WTC11 (cell line): Measurements from ENCODE around the gene NPB. TPM values are rescaled to one million over a fixed set of nuclear protein-coding genes. Genes with fewer than 3 reads are reported as not detected.

Experiments
- ATAC-seq: fragments of 200-7000 bp; cut with Tn5 transposase; 2 replicates; pipeline ENCODE4 v1.10.0; 2021; ENCODE audit warnings: mild to moderate bottlenecking, moderate library complexity
- CTCF ChIA-PET: fragments of 300-600 bp; sonication (Branson Sonifier 250); formaldehyde crosslinking; loops from one replicate; lab custom pipeline; 2021; ENCODE audit warnings: antibody characterized with exemption; lab: Charles Lee
- POLR2A ChIA-PET: fragments of 350-600 bp; sonication (Branson Sonifier 250); formaldehyde crosslinking; loops from one replicate; lab custom pipeline; 2021; ENCODE audit warnings: antibody characterized with exemption; lab: Charles Lee
- DNase-seq: peaks from one replicate; pipeline ENCODE4 v3.0.0; 2021; ENCODE audit warnings: low spot score
- H3K27ac Mint-ChIP-seq: 2 replicates; pipeline ENCODE4 v1.8.0; 2021; ENCODE audit warnings: mixed read lengths
- H3K27me3 Mint-ChIP-seq: 2 replicates; pipeline ENCODE4 v1.8.0; 2021; ENCODE audit warnings: low read depth, mild to moderate bottlenecking, moderate library complexity, mixed read lengths
- H3K36me3 Mint-ChIP-seq: 2 replicates; pipeline ENCODE4 v1.8.0; 2021; ENCODE audit warnings: mixed read lengths
- H3K4me1 Mint-ChIP-seq: 2 replicates; pipeline ENCODE4 v1.8.0; 2022; ENCODE audit warnings: mixed read lengths
- H3K4me3 Mint-ChIP-seq: 2 replicates; pipeline ENCODE4 v1.8.0; 2021; ENCODE audit warnings: mild to moderate bottlenecking, moderate library complexity, mixed read lengths
- H3K9me3 Mint-ChIP-seq: 2 replicates; pipeline ENCODE4 v1.8.0; 2021; ENCODE audit warnings: mixed read lengths
- ELF4 ChIP-seq: sonication (generic); formaldehyde crosslinking; IDR thresholded peaks from 2 replicates; pipeline ENCODE4 v1.8.1; 2022; ENCODE audit warnings: low read depth, mild to moderate bottlenecking, moderate library complexity, missing genetic modification reagents
- FOXK1 ChIP-seq: sonication (generic); formaldehyde crosslinking; IDR thresholded peaks from 2 replicates; pipeline ENCODE4 v1.8.0; 2022; ENCODE audit warnings: mild to moderate bottlenecking, moderate library complexity, missing genetic modification reagents
- FOXP1 ChIP-seq: sonication (generic); formaldehyde crosslinking; IDR thresholded peaks from 2 replicates; pipeline ENCODE4 v1.8.0; 2022; ENCODE audit warnings: missing genetic modification reagents, mild to moderate bottlenecking, moderate library complexity, borderline replicate concordance
- HMGA2 ChIP-seq: fragments of 250-450 bp; sonication (Bioruptor Pico); IDR thresholded peaks from 2 replicates; pipeline ENCODE4 v1.4.0; 2021; ENCODE audit warnings: mild to moderate bottlenecking, moderate library complexity
- JAZF1 ChIP-seq: fragments of 250-450 bp; sonication (Bioruptor Pico); IDR thresholded peaks from 2 replicates; pipeline ENCODE4 v1.9.0; 2021; ENCODE audit warnings: moderate library complexity, mild to moderate bottlenecking, inconsistent platforms
- JUN ChIP-seq: sonication (generic); formaldehyde crosslinking; IDR thresholded peaks from 2 replicates; pipeline ENCODE4 v1.8.0; 2023; ENCODE audit warnings: mild to moderate bottlenecking, missing genetic modification reagents
- NFATC4 ChIP-seq: fragments of 250-450 bp; sonication (Bioruptor Pico); IDR thresholded peaks from 2 replicates; pipeline ENCODE4 v1.9.0; 2021; ENCODE audit warnings: mild to moderate bottlenecking
- NR1H2 ChIP-seq: sonication (generic); formaldehyde crosslinking; IDR thresholded peaks from 2 replicates; pipeline ENCODE4 v1.9.0; 2021; ENCODE audit warnings: mild to moderate bottlenecking, moderate library complexity, missing genetic modification reagents
- NR2C2 ChIP-seq: sonication (generic); formaldehyde crosslinking; IDR thresholded peaks from 2 replicates; pipeline ENCODE4 v1.8.0; 2022; ENCODE audit warnings: mild to moderate bottlenecking, missing genetic modification reagents
- RORB ChIP-seq: fragments of 250-450 bp; sonication (Bioruptor Pico); IDR thresholded peaks from 2 replicates; pipeline ENCODE4 v1.9.0; 2021; ENCODE audit warnings: mild to moderate bottlenecking
- SOX15 ChIP-seq: fragments of 250-450 bp; sonication (Bioruptor Pico); IDR thresholded peaks from 2 replicates; pipeline ENCODE4 v1.9.0; 2021; ENCODE audit warnings: mild to moderate bottlenecking
- TEAD4 ChIP-seq: sonication (generic); formaldehyde crosslinking; IDR thresholded peaks from 2 replicates; pipeline ENCODE4 v1.8.0; 2022; ENCODE audit warnings: mild to moderate bottlenecking, missing genetic modification reagents
- TP53 ChIP-seq: sonication (generic); formaldehyde crosslinking; IDR thresholded peaks from 2 replicates; pipeline ENCODE4 v1.8.1; 2023; ENCODE audit warnings: mild to moderate bottlenecking, missing genetic modification reagents
- ZNF317 ChIP-seq: sonication (generic); formaldehyde crosslinking; IDR thresholded peaks from 2 replicates; pipeline ENCODE4 v1.8.1; 2023; ENCODE audit warnings: low read depth, mild to moderate bottlenecking, moderate library complexity, missing genetic modification reagents, borderline replicate concordance
- total RNA-seq: library from RNA; stranded (reverse); gene quantifications from 3 replicates; pipeline ENCODE4 v1.2.3, GENCODE V29; 2021
- TF ChIP-seq, protein P1 (sequence below): sonication (generic); formaldehyde crosslinking; IDR thresholded peaks from 2 replicates; pipeline ENCODE4 v1.8.1; 2023; ENCODE audit warnings: mild to moderate bottlenecking, missing genetic modification reagents
- TF ChIP-seq, protein P2 (sequence below): fragments of 250-450 bp; sonication (Bioruptor Pico); IDR thresholded peaks from 2 replicates; pipeline ENCODE4 v1.8.0; 2021; ENCODE audit warnings: mild to moderate bottlenecking
- TF ChIP-seq, protein P3 (sequence below): sonication (generic); formaldehyde crosslinking; conservative IDR thresholded peaks from 2 replicates; pipeline ENCODE4 v1.8.1; 2023; ENCODE audit warnings: mild to moderate bottlenecking, low read depth, missing genetic modification reagents, moderate library complexity
- TF ChIP-seq, protein P4 (sequence below): fragments of 250-450 bp; sonication (Bioruptor Pico); IDR thresholded peaks from 2 replicates; pipeline ENCODE4 v1.9.0; 2021; ENCODE audit warnings: mild to moderate bottlenecking
- TF ChIP-seq, protein P5 (sequence below): fragments of 250-450 bp; sonication (Bioruptor Pico); IDR thresholded peaks from 2 replicates; pipeline ENCODE4 v2.1.2; 2022; ENCODE audit warnings: mild to moderate bottlenecking, moderate library complexity
- TF ChIP-seq, protein P6 (sequence below): sonication (generic); formaldehyde crosslinking; IDR thresholded peaks from 2 replicates; pipeline ENCODE4 v1.8.0; 2023; ENCODE audit warnings: missing genetic modification reagents
- TF ChIP-seq, protein P7 (sequence below): sonication (generic); formaldehyde crosslinking; IDR thresholded peaks from 2 replicates; pipeline ENCODE4 v1.8.1; 2022; ENCODE audit warnings: low read depth, missing genetic modification reagents, borderline replicate concordance
- TF ChIP-seq, protein P8 (sequence below): sonication (generic); formaldehyde crosslinking; IDR thresholded peaks from 2 replicates; pipeline ENCODE4 v1.8.1; 2023; ENCODE audit warnings: mild to moderate bottlenecking, missing genetic modification reagents, moderate library complexity

NPB gene
- total RNA-seq, 1 experiment from 2014 or later = 1.9 TPM

DNA sequence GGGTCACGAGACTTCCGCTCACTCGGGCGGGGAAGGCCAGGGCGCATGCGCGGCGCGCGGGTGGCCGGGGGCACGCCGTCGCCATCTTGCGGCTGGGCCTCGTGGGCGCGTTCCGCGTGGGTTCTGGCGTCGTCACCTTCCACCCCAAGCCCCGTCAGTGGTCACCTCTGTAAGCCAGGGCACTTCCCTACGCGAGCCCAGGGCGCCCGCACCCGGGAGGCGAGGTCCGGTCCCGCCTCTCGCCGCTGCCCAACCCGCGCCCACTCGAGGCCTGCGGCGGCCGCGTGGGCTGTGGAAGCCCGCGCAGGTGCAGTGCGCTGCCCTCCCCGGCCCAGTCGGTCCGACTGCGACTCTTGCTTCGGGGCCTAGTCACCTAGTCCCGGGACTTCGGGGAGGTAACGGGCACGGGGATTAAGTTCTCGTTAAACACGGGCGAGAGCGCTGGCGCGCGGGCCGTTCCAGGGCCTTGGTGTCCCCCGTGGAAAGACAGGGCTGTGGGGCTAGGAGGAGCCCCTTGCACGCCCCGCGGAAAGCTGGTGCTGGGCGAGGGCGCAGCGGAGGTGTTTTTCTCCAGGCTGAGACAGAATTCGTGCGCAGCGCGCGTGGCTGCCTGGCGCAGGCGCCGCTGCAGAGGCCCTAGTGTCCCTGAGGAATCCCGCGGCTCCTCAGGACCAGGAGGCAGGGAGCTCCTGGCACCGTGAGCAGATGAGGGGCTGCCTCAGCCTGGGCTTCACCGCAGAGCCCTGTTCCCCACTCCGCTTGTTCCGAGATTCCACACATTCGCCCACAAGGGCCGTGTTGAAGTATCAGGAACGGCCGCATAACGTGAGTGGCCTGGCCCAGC lies 30.4 kb upstream of the NPB start (continued):
- TF ChIP-seq, protein P1, sequence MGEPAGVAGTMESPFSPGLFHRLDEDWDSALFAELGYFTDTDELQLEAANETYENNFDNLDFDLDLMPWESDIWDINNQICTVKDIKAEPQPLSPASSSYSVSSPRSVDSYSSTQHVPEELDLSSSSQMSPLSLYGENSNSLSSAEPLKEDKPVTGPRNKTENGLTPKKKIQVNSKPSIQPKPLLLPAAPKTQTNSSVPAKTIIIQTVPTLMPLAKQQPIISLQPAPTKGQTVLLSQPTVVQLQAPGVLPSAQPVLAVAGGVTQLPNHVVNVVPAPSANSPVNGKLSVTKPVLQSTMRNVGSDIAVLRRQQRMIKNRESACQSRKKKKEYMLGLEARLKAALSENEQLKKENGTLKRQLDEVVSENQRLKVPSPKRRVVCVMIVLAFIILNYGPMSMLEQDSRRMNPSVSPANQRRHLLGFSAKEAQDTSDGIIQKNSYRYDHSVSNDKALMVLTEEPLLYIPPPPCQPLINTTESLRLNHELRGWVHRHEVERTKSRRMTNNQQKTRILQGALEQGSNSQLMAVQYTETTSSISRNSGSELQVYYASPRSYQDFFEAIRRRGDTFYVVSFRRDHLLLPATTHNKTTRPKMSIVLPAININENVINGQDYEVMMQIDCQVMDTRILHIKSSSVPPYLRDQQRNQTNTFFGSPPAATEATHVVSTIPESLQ (CRISPR knock-in tag) = no peak
- TF ChIP-seq SOX15 (CRISPR knock-in tag) = no peak
- TF ChIP-seq TEAD4 (CRISPR knock-in tag) = peak; percentile 78
- no peak for TF ChIP-seq NFATC4
- TF ChIP-seq, protein P2, sequence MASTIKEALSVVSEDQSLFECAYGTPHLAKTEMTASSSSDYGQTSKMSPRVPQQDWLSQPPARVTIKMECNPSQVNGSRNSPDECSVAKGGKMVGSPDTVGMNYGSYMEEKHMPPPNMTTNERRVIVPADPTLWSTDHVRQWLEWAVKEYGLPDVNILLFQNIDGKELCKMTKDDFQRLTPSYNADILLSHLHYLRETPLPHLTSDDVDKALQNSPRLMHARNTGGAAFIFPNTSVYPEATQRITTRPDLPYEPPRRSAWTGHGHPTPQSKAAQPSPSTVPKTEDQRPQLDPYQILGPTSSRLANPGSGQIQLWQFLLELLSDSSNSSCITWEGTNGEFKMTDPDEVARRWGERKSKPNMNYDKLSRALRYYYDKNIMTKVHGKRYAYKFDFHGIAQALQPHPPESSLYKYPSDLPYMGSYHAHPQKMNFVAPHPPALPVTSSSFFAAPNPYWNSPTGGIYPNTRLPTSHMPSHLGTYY = 0 out of 2 replicates have a peak, but pooled peaks have one; percentile 33
- TF ChIP-seq, protein P3, sequence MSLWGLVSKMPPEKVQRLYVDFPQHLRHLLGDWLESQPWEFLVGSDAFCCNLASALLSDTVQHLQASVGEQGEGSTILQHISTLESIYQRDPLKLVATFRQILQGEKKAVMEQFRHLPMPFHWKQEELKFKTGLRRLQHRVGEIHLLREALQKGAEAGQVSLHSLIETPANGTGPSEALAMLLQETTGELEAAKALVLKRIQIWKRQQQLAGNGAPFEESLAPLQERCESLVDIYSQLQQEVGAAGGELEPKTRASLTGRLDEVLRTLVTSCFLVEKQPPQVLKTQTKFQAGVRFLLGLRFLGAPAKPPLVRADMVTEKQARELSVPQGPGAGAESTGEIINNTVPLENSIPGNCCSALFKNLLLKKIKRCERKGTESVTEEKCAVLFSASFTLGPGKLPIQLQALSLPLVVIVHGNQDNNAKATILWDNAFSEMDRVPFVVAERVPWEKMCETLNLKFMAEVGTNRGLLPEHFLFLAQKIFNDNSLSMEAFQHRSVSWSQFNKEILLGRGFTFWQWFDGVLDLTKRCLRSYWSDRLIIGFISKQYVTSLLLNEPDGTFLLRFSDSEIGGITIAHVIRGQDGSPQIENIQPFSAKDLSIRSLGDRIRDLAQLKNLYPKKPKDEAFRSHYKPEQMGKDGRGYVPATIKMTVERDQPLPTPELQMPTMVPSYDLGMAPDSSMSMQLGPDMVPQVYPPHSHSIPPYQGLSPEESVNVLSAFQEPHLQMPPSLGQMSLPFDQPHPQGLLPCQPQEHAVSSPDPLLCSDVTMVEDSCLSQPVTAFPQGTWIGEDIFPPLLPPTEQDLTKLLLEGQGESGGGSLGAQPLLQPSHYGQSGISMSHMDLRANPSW (CRISPR knock-in tag) = no peak
- TF ChIP-seq, protein P4, sequence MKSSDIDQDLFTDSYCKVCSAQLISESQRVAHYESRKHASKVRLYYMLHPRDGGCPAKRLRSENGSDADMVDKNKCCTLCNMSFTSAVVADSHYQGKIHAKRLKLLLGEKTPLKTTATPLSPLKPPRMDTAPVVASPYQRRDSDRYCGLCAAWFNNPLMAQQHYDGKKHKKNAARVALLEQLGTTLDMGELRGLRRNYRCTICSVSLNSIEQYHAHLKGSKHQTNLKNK (CRISPR knock-in tag) = no peak
- TF ChIP-seq ZNF317 (CRISPR knock-in tag) = no peak
- TF ChIP-seq HMGA2 (CRISPR knock-in tag) = no peak
- TF ChIP-seq, protein P5, sequence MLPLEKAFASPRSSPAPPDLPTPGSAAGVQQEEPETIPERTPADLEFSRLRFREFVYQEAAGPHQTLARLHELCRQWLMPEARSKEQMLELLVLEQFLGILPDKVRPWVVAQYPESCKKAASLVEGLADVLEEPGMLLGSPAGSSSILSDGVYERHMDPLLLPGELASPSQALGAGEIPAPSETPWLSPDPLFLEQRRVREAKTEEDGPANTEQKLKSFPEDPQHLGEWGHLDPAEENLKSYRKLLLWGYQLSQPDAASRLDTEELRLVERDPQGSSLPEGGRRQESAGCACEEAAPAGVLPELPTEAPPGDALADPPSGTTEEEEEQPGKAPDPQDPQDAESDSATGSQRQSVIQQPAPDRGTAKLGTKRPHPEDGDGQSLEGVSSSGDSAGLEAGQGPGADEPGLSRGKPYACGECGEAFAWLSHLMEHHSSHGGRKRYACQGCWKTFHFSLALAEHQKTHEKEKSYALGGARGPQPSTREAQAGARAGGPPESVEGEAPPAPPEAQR (CRISPR knock-in tag) = no peak
- peak; percentile 52; the same call in 1 of the 2 replicates for TF ChIP-seq JUN (CRISPR knock-in tag)
- no peak for TF ChIP-seq RORB (CRISPR knock-in tag)
- no peak for TF ChIP-seq JAZF1
- TF ChIP-seq NR1H2 = no peak
- no peak for TF ChIP-seq NR2C2 (CRISPR knock-in tag)

DNA sequence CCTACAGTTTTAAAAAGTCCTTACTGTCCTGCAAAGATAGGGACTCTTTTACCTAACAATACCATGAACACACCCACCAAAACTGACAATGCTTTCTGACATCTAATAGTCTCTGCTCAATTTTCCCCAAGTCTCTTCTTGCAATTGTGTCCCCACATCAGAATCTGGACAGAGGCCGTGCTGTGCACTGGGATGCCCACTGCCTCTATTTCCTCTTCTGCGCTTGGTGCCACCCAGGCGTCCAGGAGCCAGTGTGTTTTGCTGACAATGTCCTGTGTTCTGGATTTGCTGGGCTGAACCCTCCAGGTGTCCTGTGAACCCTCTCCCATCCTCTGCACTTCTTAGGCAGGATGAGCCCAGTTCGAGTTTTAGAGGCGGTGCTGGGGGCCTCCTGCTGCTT lies 24.5 kb upstream of the NPB start:
- no peak overlapping the region for H3K4me3 Mint-ChIP-seq
- H3K4me1 Mint-ChIP-seq = no peaks in the 10 kb centered on the region
- POLR2A ChIA-PET = interaction anchor here (0.6 to 0.7 kb wide), 2 partner anchors 46 to 145 kb away, joined by 4 read pairs; no protein-coding TSS in a partner anchor
- H3K9me3 Mint-ChIP-seq = no peaks in the 10 kb centered on the region
- peaks cover 18% of the 10 kb centered on the region for H3K36me3 Mint-ChIP-seq
- H3K27me3 Mint-ChIP-seq = no peaks in the 10 kb centered on the region; the same call in 1 of the 2 replicates
- ATAC-seq = no peak
- no peak overlapping the region for H3K27ac Mint-ChIP-seq
- no peak for DNase-seq
- CTCF ChIA-PET = interaction anchor here (0.6 kb wide), 1 partner anchor 152 kb away, joined by 4 read pairs; no protein-coding TSS in a partner anchor
- TF ChIP-seq, protein P6, sequence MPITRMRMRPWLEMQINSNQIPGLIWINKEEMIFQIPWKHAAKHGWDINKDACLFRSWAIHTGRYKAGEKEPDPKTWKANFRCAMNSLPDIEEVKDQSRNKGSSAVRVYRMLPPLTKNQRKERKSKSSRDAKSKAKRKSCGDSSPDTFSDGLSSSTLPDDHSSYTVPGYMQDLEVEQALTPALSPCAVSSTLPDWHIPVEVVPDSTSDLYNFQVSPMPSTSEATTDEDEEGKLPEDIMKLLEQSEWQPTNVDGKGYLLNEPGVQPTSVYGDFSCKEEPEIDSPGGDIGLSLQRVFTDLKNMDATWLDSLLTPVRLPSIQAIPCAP = no peak
- TF ChIP-seq FOXK1 (CRISPR knock-in tag) (no peak), FOXP1 (CRISPR knock-in tag) (no peak), TEAD4 (CRISPR knock-in tag) (no peak), RORB (CRISPR knock-in tag) (no peak), ELF4 (CRISPR knock-in tag) (no peak), TP53 (CRISPR knock-in tag) (no peak)
- TF ChIP-seq, protein P7, sequence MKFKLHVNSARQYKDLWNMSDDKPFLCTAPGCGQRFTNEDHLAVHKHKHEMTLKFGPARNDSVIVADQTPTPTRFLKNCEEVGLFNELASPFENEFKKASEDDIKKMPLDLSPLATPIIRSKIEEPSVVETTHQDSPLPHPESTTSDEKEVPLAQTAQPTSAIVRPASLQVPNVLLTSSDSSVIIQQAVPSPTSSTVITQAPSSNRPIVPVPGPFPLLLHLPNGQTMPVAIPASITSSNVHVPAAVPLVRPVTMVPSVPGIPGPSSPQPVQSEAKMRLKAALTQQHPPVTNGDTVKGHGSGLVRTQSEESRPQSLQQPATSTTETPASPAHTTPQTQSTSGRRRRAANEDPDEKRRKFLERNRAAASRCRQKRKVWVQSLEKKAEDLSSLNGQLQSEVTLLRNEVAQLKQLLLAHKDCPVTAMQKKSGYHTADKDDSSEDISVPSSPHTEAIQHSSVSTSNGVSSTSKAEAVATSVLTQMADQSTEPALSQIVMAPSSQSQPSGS = no peak
- TF ChIP-seq, protein P8, sequence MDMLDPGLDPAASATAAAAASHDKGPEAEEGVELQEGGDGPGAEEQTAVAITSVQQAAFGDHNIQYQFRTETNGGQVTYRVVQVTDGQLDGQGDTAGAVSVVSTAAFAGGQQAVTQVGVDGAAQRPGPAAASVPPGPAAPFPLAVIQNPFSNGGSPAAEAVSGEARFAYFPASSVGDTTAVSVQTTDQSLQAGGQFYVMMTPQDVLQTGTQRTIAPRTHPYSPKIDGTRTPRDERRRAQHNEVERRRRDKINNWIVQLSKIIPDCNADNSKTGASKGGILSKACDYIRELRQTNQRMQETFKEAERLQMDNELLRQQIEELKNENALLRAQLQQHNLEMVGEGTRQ = no peak
